ENCODE measurements around the gene FYTTD1. TPM values are rescaled to one million over a fixed set of nuclear protein-coding genes. Genes with fewer than 3 reads are reported as not detected.

Gene FYTTD1
- polyA plus RNA-seq, 1 donor from 2014 or later = 87.0 TPM

DNA sequence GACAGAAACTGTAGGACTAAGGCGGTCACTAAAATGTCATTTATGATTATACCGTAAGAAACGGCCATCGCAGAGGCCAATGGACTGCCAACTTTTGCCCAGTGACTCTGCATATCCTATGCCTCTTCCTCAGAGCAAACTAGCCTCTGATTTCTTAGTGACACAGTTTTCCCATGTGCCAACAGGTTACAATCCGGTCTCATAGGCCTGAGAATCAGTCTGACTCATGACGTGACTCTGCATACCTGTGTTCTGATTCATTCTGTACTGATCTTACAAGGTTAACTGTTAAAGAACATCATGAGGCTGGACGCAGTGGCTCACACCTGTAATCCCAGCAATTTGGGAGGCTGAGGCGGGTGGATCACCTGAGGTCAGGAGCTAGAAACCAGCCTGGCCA is 30.8 kb upstream of the FYTTD1 start:
- Histone ChIP-seq H3K9me2 (ENCODE audit: insufficient read depth, low read length) (no peaks in the 10 kb centered on the region), H3K27me3 (ENCODE audit: insufficient read depth, low read depth, low read length) (no peaks in the 10 kb centered on the region), H3F3A (ENCODE audit: insufficient read depth, low read length, poor library complexity, severe bottlenecking) (no peaks in the 10 kb centered on the region), H3K27ac (ENCODE audit: low read length) (no peak overlapping the region), H3K36me3 (ENCODE audit: insufficient read depth, low read length) (no peaks in the 10 kb centered on the region), H3K4me3 (ENCODE audit: low read length) (no peak overlapping the region), H2AFZ (ENCODE audit: low read depth, low read length) (no peak overlapping the region), H3K4me2 (ENCODE audit: low read length) (no peak overlapping the region), H3K79me2 (replicated peaks; ENCODE audit: insufficient read depth, low read length) (no peaks in the 10 kb centered on the region), H3K9me3 (ENCODE audit: low read length) (no peaks in the 10 kb centered on the region), H4K20me1 (ENCODE audit: insufficient read depth) (no peaks in the 10 kb centered on the region), H3K9ac (ENCODE audit: low read length) (no peak overlapping the region)
- TF ChIP-seq POLR2AphosphoS5 (IDR thresholded peaks at IDR 0.05) (no peak), RAD21 (conservative IDR thresholded peaks at IDR 0.05) (no peak), MXI1 (conservative IDR thresholded peaks at IDR 0.05; ENCODE audit: poor library complexity, severe bottlenecking) (no peak), SMC3 (conservative IDR thresholded peaks at IDR 0.05; ENCODE audit: poor library complexity) (no peak), EZH2 (IDR thresholded peaks at IDR 0.05; ENCODE audit: borderline replicate concordance, insufficient read depth, low read length, poor library complexity, severe bottlenecking) (no peak), EP300 (conservative IDR thresholded peaks at IDR 0.05; ENCODE audit: poor library complexity, severe bottlenecking) (no peak), TAF1 (IDR thresholded peaks at IDR 0.05; ENCODE audit: low read depth) (no peak)
- TF ChIP-seq, protein P1, sequence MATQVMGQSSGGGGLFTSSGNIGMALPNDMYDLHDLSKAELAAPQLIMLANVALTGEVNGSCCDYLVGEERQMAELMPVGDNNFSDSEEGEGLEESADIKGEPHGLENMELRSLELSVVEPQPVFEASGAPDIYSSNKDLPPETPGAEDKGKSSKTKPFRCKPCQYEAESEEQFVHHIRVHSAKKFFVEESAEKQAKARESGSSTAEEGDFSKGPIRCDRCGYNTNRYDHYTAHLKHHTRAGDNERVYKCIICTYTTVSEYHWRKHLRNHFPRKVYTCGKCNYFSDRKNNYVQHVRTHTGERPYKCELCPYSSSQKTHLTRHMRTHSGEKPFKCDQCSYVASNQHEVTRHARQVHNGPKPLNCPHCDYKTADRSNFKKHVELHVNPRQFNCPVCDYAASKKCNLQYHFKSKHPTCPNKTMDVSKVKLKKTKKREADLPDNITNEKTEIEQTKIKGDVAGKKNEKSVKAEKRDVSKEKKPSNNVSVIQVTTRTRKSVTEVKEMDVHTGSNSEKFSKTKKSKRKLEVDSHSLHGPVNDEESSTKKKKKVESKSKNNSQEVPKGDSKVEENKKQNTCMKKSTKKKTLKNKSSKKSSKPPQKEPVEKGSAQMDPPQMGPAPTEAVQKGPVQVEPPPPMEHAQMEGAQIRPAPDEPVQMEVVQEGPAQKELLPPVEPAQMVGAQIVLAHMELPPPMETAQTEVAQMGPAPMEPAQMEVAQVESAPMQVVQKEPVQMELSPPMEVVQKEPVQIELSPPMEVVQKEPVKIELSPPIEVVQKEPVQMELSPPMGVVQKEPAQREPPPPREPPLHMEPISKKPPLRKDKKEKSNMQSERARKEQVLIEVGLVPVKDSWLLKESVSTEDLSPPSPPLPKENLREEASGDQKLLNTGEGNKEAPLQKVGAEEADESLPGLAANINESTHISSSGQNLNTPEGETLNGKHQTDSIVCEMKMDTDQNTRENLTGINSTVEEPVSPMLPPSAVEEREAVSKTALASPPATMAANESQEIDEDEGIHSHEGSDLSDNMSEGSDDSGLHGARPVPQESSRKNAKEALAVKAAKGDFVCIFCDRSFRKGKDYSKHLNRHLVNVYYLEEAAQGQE (IDR thresholded peaks at IDR 0.05; ENCODE audit: borderline replicate concordance) = no peak
- TF ChIP-seq, protein P2, sequence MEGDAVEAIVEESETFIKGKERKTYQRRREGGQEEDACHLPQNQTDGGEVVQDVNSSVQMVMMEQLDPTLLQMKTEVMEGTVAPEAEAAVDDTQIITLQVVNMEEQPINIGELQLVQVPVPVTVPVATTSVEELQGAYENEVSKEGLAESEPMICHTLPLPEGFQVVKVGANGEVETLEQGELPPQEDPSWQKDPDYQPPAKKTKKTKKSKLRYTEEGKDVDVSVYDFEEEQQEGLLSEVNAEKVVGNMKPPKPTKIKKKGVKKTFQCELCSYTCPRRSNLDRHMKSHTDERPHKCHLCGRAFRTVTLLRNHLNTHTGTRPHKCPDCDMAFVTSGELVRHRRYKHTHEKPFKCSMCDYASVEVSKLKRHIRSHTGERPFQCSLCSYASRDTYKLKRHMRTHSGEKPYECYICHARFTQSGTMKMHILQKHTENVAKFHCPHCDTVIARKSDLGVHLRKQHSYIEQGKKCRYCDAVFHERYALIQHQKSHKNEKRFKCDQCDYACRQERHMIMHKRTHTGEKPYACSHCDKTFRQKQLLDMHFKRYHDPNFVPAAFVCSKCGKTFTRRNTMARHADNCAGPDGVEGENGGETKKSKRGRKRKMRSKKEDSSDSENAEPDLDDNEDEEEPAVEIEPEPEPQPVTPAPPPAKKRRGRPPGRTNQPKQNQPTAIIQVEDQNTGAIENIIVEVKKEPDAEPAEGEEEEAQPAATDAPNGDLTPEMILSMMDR (IDR thresholded peaks at IDR 0.05; ENCODE audit: poor library complexity, severe bottlenecking) = no peak

DNA sequence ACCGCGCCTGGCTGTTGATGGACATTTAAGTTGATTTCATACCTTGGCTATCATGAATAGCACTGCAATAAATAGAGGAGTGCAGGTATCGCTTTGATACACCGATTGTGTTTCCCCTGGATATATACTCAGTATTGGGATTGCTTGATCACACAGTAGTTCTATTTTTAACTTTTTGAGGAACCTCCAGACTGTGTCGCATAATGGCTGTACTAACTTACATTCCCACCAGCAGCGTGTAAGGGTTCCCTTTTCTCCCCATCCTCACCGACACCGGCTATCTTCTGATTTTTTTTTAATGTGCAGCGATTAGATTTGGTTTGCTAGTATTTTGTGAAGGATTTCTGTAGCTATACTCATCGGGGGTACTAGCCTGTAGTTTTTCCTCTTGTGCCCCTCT is 29.0 kb upstream of the FYTTD1 start:
- no peaks in the 10 kb centered on the region for H3K27me3 ChIP-seq (ENCODE audit: insufficient read depth, low read depth, low read length)
- no peak overlapping the region for H3K4me2 ChIP-seq (ENCODE audit: low read length)
- H3F3A ChIP-seq (ENCODE audit: insufficient read depth, low read length, poor library complexity, severe bottlenecking) = no peaks in the 10 kb centered on the region
- no peak overlapping the region for H3K9ac ChIP-seq (ENCODE audit: low read length)
- H3K4me3 ChIP-seq (ENCODE audit: low read length) = no peak overlapping the region
- no peak overlapping the region for H3K27ac ChIP-seq (ENCODE audit: low read length)
- TF ChIP-seq EZH2 (IDR thresholded peaks at IDR 0.05; ENCODE audit: borderline replicate concordance, insufficient read depth, low read length, poor library complexity, severe bottlenecking) (no peak), MXI1 (conservative IDR thresholded peaks at IDR 0.05; ENCODE audit: poor library complexity, severe bottlenecking) (no peak), TAF1 (IDR thresholded peaks at IDR 0.05; ENCODE audit: low read depth) (no peak), EP300 (conservative IDR thresholded peaks at IDR 0.05; ENCODE audit: poor library complexity, severe bottlenecking) (no peak), SMC3 (conservative IDR thresholded peaks at IDR 0.05; ENCODE audit: poor library complexity) (no peak), POLR2AphosphoS5 (IDR thresholded peaks at IDR 0.05) (no peak), RAD21 (conservative IDR thresholded peaks at IDR 0.05) (no peak)
- TF ChIP-seq, protein P1 (IDR thresholded peaks at IDR 0.05; ENCODE audit: borderline replicate concordance) = no peak
- TF ChIP-seq, protein P2 (IDR thresholded peaks at IDR 0.05; ENCODE audit: poor library complexity, severe bottlenecking) = no peak
- no peaks in the 10 kb centered on the region for H3K9me3 ChIP-seq (ENCODE audit: low read length)
- H2AFZ ChIP-seq (ENCODE audit: low read depth, low read length) = no peak overlapping the region
- H3K36me3 ChIP-seq (ENCODE audit: insufficient read depth, low read length) = no peaks in the 10 kb centered on the region
- H4K20me1 ChIP-seq (ENCODE audit: insufficient read depth) = no peaks in the 10 kb centered on the region
- no peaks in the 10 kb centered on the region for H3K9me2 ChIP-seq (ENCODE audit: insufficient read depth, low read length)
- H3K79me2 ChIP-seq (replicated peaks; ENCODE audit: insufficient read depth, low read length) = no peaks in the 10 kb centered on the region

All from neural cell (in vitro differentiated cells).